ENCODE results near the gene GBP3.
A peak's percentile ranks its signal among the peaks of the same experiment; 100 is the strongest.
"Not testable (repeated sequence)": the region's sequence is repeated elsewhere in the genome, so short reads cannot be mapped to it uniquely, and the experiment has no call there.

GBP3 gene

GRCh38 chr1:89041119-89041641 lies 18.5 kb upstream of the GBP3 start:
- no peak for DNase-seq (ENCODE audit: low spot score)

- no peak for DNase-seq (ENCODE audit: low spot score)
Observed at GRCh38 chr1:89040315-89040626, 17.6 kb upstream of the GBP3 start.

- DNase-seq (ENCODE audit: low spot score) = no peak
Observed at GRCh38 chr1:89037186-89037585, 14.5 kb upstream of the GBP3 start.

- DNase-seq (ENCODE audit: low spot score) = no peak
Observed at GRCh38 chr1:89035080-89035479, 12.4 kb upstream of the GBP3 start.

- DNase-seq (ENCODE audit: low spot score) = peak; percentile 34
Observed at GRCh38 chr1:89034004-89034403, 11.3 kb upstream of the GBP3 start.

- peak; percentile 55 for DNase-seq (ENCODE audit: low spot score)
Observed at GRCh38 chr1:89029051-89029450, 6.4 kb upstream of the GBP3 start.

GRCh38 chr1:89025928-89026327 lies 3.3 kb upstream of the GBP3 start:
- no peak for DNase-seq (ENCODE audit: low spot score)

GRCh38 chr1:89023026-89023425 lies 360 bp upstream of the GBP3 start:
- DNase-seq (ENCODE audit: low spot score) = no peak

GRCh38 chr1:89018318-89018717 lies 4.3 kb downstream of the GBP3 start:
- DNase-seq (ENCODE audit: low spot score) = not testable (repeated sequence)

- no peak for DNase-seq (ENCODE audit: low spot score)
Observed at GRCh38 chr1:89008511-89008910, 14.2 kb downstream of the GBP3 start.

- DNase-seq (ENCODE audit: low spot score) = no peak
Observed at GRCh38 chr1:89005286-89006151, 17.1 kb downstream of the GBP3 start.

- DNase-seq (ENCODE audit: low spot score) = not testable (repeated sequence)
Observed at GRCh38 chr1:89002176-89002575, 20.5 kb downstream of the GBP3 start.

GRCh38 chr1:89001510-89001909 lies 21.2 kb downstream of the GBP3 start:
- no peak for DNase-seq (ENCODE audit: low spot score)

GRCh38 chr1:88998716-88999115 lies 23.9 kb downstream of the GBP3 start:
- DNase-seq (ENCODE audit: low spot score) = peak; percentile 81

GRCh38 chr1:88990426-88990825 lies 32.2 kb downstream of the GBP3 start:
- DNase-seq (ENCODE audit: low spot score) = no peak

- no peak for DNase-seq (ENCODE audit: low spot score)
Observed at GRCh38 chr1:88985692-88986091, 37.0 kb downstream of the GBP3 start.

GRCh38 chr1:88985032-88985431 lies 37.6 kb downstream of the GBP3 start:
- peak; percentile 62 for DNase-seq (ENCODE audit: low spot score)

- DNase-seq (ENCODE audit: low spot score) = no peak
Observed at GRCh38 chr1:88984569-88984968, 38.1 kb downstream of the GBP3 start.

- DNase-seq (ENCODE audit: low spot score) = peak; percentile 68
Observed at GRCh38 chr1:88983791-88984559, 38.7 kb downstream of the GBP3 start.

GRCh38 chr1:88982055-88982454 lies 40.6 kb downstream of the GBP3 start:
- DNase-seq (ENCODE audit: low spot score) = peak; percentile 36

GRCh38 chr1:88981506-88981905 lies 41.2 kb downstream of the GBP3 start:
- DNase-seq (ENCODE audit: low spot score) = not testable (repeated sequence)

GRCh38 chr1:88980870-88981269 lies 41.8 kb downstream of the GBP3 start:
- DNase-seq (ENCODE audit: low spot score) = no peak

GRCh38 chr1:88979749-88980116 lies 42.9 kb downstream of the GBP3 start:
- no peak for DNase-seq (ENCODE audit: low spot score)
